Effector memory CD4-positive, alpha-beta T cell (primary cell): ENCODE measurements around the gene HECW1.

ENCODE experiments used
- DNase-seq, 3 donors: peaks; one replicate each; pipeline ENCODE4 v3.0.0-alpha.2; 2020
- H3K27ac ChIP-seq: 2 replicates; pipeline ENCODE4 v1.7.0; 2013; ENCODE audit warnings: mild to moderate bottlenecking, low read length, moderate library complexity; ENCODE audit not compliant: insufficient read depth, poor library complexity, severe bottlenecking
- H3K27me3 ChIP-seq: replicated peaks from 2 replicates; pipeline ENCODE4 v1.7.0; 2013; ENCODE audit warnings: mild to moderate bottlenecking, low read length; ENCODE audit not compliant: insufficient read depth, control insufficient read depth, poor library complexity, severe bottlenecking
- H3K36me3 ChIP-seq: 2 replicates; pipeline ENCODE4 v1.7.0; 2013; ENCODE audit warnings: mild to moderate bottlenecking, low read length, moderate library complexity; ENCODE audit not compliant: control insufficient read depth, insufficient read depth
- H3K4me1 ChIP-seq: 2 replicates; pipeline ENCODE4 v1.7.0; 2013; ENCODE audit warnings: low read length, mild to moderate bottlenecking; ENCODE audit not compliant: control insufficient read depth, insufficient read depth, poor library complexity, severe bottlenecking
- H3K4me3 ChIP-seq: 2 replicates; pipeline ENCODE4 v1.7.0; 2013; ENCODE audit warnings: low read length, low read depth, mild to moderate bottlenecking; ENCODE audit not compliant: insufficient read depth, poor library complexity, severe bottlenecking
- H3K9me3 ChIP-seq: 2 replicates; pipeline ENCODE4 v1.7.0; 2013; ENCODE audit warnings: mild to moderate bottlenecking, low read length, moderate library complexity; ENCODE audit not compliant: control insufficient read depth

HECW1 gene

DNA sequence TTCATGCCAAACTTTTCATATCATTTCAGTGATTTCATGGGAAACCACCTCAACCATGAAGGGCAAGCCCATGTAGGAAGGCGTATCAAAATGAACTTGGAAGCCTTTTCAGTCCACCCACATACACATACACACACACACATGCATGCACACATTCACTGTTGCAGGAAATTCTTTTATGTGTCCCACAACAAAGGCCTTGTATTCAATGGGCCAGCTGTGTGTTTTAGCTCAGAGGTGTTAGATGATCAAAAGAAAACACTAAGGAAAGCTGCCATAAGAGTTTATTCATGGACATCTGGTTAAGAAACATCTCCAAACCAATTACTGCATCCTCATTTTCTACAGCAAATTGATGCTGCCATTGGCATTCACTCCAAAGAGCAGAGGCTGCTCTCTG lies 396.0 kb downstream of the HECW1 start:
- no peaks in the 10 kb centered on the region for H3K4me1 ChIP-seq
- no peaks in the 10 kb centered on the region for H3K27me3 ChIP-seq
- no peak for DNase-seq
- no peak overlapping the region for H3K4me3 ChIP-seq
- no peaks in the 10 kb centered on the region for H3K9me3 ChIP-seq
- H3K27ac ChIP-seq = no peak overlapping the region
- no peaks in the 10 kb centered on the region for H3K36me3 ChIP-seq

DNA sequence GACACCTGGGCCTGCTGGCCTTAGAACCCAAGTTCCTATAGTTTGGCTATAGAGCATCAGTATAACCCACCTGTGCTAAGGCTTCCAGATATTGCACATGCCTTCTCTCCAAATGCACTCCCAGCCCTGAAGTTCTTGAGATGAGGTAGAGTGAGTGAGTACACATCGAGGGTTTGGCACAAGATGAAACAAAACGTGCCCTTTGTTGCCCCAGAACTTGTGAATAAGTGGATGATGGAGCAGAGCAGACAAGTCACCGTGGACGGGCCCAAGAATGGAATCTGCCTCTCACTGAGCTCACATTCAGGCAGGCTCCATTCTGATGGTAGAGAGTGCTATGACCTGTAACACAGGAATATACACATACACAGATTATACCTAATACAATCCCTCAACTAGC lies 397.5 kb downstream of the HECW1 start:
- no peaks in the 10 kb centered on the region for H3K9me3 ChIP-seq
- H3K27ac ChIP-seq = no peak overlapping the region
- H3K27me3 ChIP-seq = no peaks in the 10 kb centered on the region
- H3K4me1 ChIP-seq = no peaks in the 10 kb centered on the region
- no peaks in the 10 kb centered on the region for H3K36me3 ChIP-seq
- DNase-seq = no peak
- no peak overlapping the region for H3K4me3 ChIP-seq

DNA sequence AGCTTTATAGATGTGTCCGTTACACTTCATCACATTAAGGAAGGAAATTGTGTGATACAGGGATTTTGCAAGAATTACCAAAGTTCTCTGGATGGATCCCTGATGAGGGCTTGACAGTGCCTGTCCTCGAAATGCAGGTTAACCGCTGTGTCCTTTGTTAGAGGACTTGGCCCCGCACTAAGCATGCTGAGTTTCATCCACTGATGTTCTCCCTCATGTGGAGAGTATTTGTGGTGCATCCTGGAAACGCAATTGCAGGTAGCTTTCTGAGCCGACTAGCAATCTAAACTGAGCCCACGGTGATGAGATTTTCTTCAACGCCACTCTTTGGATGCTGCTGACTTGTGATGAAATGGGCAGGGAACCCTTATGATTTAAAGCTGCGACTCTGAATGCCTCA lies 398.6 kb downstream of the HECW1 start:
- Histone ChIP-seq H3K4me1 (no peaks in the 10 kb centered on the region), H3K27me3 (no peaks in the 10 kb centered on the region), H3K4me3 (no peak overlapping the region), H3K36me3 (no peaks in the 10 kb centered on the region), H3K27ac (no peak overlapping the region), H3K9me3 (no peaks in the 10 kb centered on the region)
- DNase-seq = no peak

DNA sequence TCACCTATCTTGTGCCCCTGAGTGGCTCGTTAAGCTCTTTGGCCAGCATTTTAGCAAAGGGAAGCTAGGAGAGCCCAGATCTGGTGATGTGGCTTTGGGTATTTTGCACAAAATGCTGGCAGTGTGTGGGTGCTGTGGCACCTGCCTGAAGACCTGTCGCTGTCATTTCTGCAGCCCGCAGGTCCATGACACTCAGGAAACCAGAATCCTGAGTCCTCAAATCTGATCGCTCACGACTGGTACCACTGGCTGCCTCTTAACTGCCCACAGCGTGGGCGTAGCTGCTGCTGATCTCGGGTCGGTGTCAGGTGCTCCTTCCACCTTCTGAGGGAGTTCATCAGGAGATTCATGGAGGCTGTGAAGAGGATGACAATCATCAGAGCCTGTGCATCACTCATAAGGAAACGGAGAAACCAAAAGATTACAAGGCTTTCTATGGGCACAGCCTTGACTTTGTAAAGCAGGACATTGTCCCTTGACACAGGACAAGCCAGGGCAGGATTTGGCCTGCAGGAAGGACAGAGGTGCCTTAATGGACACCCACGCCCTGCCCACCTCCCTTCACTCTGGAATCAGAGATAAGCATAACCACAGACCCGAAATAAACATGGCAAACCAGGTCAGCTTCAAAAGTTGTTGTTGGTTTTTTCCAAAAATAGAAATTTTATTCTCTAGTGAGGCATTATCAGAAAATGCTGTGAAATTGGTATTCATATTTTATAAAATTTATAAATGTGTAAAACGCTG lies 399.5 kb downstream of the HECW1 start:
- Histone ChIP-seq H3K27me3 (no peaks in the 10 kb centered on the region), H3K36me3 (no peaks in the 10 kb centered on the region), H3K4me1 (no peaks in the 10 kb centered on the region), H3K27ac (no peak overlapping the region), H3K4me3 (no peak overlapping the region), H3K9me3 (no peaks in the 10 kb centered on the region)
- DNase-seq = no peak

DNA sequence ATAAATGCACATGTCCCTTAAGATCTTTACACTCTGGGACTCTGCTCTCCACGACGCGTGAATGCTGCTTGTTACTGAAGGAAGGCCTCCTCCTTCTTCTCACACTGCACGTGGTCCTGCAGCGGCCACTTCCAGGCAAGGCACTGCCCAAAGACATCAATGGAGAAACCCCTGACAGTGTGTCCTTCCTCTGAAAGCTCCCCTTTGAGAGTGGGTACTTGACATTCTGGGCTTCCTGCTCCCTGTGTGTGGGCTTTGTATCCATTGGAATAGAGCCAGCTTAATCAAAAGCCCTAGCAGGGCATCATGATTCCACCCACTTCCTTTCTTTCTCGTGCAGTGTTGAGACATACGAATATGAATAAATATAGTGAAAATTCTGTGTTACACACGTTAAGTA lies 400.8 kb downstream of the HECW1 start:
- H3K27me3 ChIP-seq = peaks cover 3% of the 10 kb centered on the region
- H3K9me3 ChIP-seq = no peaks in the 10 kb centered on the region
- no peak for DNase-seq
- H3K36me3 ChIP-seq = no peaks in the 10 kb centered on the region
- no peak overlapping the region for H3K4me3 ChIP-seq
- no peaks in the 10 kb centered on the region for H3K4me1 ChIP-seq
- no peak overlapping the region for H3K27ac ChIP-seq

DNA sequence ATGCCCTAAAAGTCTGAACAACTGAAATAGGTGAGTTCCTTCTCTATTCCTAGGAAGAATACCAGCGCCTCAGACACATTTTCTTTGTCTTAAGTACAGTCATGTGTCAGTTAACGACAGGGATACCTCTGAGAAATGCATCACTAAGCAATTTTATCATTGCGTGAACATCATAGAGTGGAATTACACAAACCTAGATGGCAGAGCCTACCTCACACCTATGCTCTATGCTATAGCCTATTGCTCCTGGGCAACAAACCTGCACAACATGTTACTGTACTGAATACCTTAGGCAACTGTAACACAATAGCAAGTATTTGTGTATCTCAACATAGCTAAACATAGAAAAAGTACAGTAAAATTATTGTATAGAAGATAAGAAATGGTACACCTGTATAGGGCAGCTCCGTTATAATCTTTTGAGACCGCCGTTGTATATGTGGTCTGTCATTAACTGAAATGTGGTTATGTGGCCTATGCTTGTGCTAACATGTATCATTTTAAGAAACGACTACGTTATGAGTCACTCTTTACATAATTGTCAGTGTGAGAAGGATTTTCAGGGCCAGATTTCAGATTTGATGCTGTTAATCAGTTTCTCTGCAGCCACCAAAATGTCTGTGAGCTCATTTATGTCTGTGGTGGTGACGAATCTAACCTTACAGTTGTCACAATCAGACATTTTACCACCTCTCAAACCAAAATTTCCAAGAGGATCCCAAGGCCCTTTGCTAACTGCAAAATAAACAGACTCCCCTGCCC lies 404.3 kb downstream of the HECW1 start:
- Histone ChIP-seq H3K36me3 (no peaks in the 10 kb centered on the region), H3K4me1 (no peaks in the 10 kb centered on the region), H3K9me3 (no peaks in the 10 kb centered on the region), H3K27ac (no peak overlapping the region), H3K4me3 (no peak overlapping the region), H3K27me3 (peaks cover 3% of the 10 kb centered on the region)
- DNase-seq = no peak

DNA sequence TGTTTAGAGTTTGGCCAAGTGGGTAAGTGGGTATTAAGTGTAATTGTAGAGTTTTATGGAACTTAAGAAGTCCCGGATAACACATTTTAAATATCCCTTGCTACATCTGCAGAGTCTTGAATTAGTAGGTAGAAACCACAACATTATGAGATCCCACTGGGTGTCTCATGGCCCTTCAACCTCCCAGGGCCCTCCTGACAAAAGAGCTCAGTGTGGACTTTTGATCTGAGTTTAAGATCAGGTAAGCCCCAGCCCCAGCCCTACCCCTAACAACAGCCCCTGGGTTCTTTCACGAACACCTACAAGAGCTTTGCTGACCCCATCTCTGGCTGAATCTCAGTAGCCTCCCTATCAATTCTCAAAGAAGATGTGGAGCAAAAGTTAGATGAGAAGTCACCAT lies 405.0 kb downstream of the HECW1 start:
- peaks cover 3% of the 10 kb centered on the region for H3K27me3 ChIP-seq
- H3K4me1 ChIP-seq = no peaks in the 10 kb centered on the region
- no peak for DNase-seq
- H3K9me3 ChIP-seq = no peaks in the 10 kb centered on the region
- H3K4me3 ChIP-seq = no peak overlapping the region
- H3K27ac ChIP-seq = no peak overlapping the region
- no peaks in the 10 kb centered on the region for H3K36me3 ChIP-seq

DNA sequence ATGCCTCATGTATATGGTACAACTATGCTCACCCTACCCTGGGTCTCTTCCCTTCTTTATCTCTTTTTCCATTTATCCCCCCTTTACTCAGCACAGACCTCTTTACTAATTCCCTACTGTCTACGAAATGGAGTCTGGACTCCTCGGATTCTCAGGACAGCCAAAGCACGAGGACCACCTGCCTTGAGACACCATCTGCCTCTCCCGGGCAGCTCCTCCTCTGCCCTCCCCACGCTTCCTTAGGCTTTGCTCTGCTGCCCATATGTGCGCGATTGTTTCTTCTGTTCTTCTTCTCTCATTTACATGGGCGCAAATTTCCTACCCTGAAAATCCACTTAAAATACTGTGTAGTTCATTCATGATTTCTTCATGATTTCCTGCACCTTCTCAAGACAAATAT lies 407.8 kb downstream of the HECW1 start:
- no peak for DNase-seq
- H3K4me1 ChIP-seq = no peaks in the 10 kb centered on the region
- H3K4me3 ChIP-seq = no peak overlapping the region
- H3K27ac ChIP-seq = no peak overlapping the region
- no peaks in the 10 kb centered on the region for H3K9me3 ChIP-seq
- H3K27me3 ChIP-seq = peaks cover 3% of the 10 kb centered on the region
- no peaks in the 10 kb centered on the region for H3K36me3 ChIP-seq

DNA sequence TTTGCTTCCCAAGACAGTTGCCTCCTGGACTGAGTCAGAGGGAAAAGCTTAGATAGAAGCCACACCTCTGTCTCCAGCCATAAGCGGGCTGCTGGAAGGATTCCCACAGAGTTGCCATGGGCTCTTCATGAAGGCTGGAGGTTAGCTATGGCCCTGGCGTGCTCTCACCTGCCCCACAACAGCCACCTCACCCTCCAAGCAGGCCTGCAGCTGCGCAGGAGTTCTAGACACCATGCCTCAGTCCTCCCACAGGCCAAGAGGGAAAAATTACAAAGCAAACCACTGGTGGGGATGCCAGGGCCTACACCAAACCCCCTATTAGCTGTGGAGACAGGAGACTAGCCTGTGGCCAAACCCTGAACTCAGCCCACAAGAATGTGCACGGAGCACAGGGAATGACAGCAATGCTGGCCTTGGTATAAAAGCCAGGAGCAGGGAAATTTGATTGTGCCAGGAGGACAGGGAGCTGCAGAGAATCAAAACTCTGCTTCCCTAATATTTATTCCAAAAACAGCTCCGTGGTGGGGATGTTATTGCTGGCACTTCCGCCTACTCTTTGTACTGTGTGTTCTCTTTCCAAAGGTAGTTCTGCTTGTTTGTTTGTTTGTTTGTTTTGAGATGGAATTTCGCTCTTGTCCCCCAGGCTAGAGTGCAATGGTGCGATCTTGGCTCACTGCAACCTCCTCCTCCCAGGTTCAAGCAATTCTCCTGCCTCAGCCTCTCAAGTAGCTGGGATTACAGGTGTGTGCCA lies 410.1 kb downstream of the HECW1 start:
- H3K36me3 ChIP-seq = no peaks in the 10 kb centered on the region
- no peaks in the 10 kb centered on the region for H3K4me1 ChIP-seq
- DNase-seq = no peak
- no peaks in the 10 kb centered on the region for H3K9me3 ChIP-seq
- H3K4me3 ChIP-seq = no peak overlapping the region
- H3K27ac ChIP-seq = no peak overlapping the region
- peaks cover under 1% of the 10 kb centered on the region for H3K27me3 ChIP-seq
